Stimulated activated CD4-positive, alpha-beta T cell treated with anti-CD3 and anti-CD28 coated beads, Interleukin-15, amount 100 ng/mL, for 1 hour (primary cell): ENCODE data around the gene ALDOB.

Source experiments
- DNase-seq, 2 donors: peaks; one replicate each; pipeline ENCODE4 v3.0.0-alpha.2; 2020; ENCODE audit warnings: low read depth in 1 of 2, low spot score in 1 of 2

The ALDOB gene

DNA sequence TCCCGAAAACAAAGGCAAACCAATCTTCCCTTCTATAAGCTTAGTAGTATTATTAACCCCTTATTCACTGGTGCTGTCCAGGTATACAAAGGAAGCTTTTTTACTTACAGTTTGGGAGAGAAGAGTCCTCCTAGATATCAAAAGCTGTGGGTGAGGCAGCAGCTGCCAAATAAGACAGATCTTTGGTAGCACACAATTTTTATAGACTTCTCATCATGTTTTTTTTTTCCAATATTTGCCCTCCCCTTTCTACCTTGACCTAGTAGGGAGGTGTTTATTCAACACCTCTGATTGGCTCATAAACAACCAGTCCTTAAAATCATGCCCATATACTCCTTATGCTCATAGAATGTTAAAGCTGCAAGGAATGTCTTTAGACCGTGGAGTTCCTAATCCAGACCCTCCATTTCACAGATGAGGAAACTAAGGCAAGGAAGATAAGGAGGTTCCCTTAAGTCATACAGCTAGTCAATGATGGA is at the start of gene ALDOB:
Gene ALDOB (minus strand): TSS at position 174 of the 479 bp plus-strand sequence. CDS start 4,887 bp downstream, outside the sequence.
- DNase-seq, result no peak

GRCh38 chr9:101484046-101484445 is 48.5 kb upstream of the ALDOB start:
- DNase-seq, result no peak

- DNase-seq, result no peak
These were observed 45.7 kb upstream of the ALDOB start for GRCh38 chr9:101481261-101481660.

DNA sequence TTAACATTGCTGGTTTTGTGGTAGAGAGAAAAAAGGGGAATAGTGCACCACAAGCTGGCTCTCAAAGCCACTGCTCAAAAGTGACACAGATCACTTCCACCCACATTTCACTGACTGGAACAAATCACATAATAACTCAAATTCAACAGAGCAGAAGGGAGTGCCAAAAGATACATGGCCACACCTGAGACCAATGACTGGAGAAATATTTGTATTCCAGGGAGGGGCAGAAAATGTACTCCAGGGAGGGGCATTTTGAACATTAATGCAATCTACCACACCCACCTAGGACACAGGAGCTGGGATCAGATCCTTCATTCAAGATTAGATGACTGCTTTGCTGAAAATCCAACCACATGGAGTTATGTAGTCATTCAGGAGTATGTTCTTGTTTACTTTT is 44.8 kb upstream of the ALDOB start:
- no peak for DNase-seq

DNA sequence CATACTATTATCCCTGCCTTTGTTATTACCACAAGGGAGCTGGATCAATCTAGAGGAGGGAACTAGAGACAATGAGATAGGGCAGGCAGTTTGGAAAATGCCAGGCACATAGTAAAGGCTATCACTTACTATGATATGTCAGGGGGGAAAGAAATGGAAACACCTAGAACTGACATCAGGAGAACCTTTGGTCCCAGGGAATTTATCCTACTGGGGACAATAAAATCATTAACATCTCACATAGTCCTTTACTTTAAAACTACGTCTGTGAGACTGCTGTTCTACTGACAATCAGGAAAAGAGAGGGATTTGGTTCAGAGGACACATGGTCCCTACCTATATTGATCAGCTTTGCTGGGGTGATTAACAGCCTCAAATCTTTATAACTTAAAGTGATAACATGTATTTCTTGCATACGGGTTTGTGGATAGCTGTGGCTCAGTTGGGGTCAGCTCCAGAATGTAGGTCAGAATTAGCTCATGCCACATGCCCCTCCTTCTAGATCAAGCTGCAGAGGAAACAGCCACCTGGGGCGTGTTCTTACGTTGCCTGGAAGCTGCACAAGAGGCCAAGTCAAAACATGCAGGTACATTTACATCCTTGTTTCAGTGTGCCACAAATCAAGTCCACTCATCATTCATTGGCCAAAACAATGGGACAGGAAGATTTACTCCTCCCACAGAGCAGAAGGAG is 43.9 kb upstream of the ALDOB start:
- no peak for DNase-seq

- DNase-seq, result no peak
These were observed 43.3 kb upstream of the ALDOB start for GRCh38 chr9:101478906-101479305.

DNA sequence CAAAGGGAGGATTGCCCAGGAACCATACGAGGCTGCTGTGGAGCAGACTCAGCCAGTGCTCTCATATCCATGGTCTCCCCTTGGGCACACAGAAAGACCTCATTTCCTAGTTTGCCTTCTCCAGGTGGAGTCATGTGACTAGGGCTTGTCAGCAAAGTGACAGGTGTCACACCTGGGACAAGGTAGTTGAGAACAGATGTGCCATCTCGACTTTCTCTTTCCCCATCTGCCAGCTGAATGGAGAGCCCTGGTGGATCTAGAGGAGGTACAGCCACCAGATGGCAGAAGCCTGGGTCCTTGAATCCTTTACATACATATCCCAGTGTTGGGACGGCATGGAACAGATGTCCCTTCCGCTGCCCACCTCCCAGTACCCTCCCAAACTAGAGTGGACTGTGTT is 42.9 kb upstream of the ALDOB start:
- no peak for DNase-seq

DNA sequence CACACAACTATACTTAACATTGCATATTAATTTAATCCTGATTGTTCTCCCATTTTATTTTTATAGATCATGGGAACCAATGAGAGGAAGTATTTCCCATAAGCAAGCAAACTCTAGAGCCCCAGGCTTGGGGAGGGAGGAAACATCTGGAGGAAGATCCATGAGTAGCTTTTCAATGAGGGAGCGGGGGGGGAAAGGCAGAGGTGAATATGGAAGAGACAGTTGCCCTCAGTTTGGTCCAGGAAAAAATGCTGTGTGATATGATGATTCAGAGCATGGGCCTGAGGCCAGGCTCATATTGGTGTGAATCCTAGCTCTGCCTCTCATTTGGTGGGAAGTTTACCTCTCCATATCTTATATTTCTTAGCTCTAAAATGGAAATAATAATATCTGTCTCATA is 42.2 kb upstream of the ALDOB start:
- no peak for DNase-seq

- no peak for DNase-seq
These were observed 41.6 kb upstream of the ALDOB start for GRCh38 chr9:101477214-101477613.

DNA sequence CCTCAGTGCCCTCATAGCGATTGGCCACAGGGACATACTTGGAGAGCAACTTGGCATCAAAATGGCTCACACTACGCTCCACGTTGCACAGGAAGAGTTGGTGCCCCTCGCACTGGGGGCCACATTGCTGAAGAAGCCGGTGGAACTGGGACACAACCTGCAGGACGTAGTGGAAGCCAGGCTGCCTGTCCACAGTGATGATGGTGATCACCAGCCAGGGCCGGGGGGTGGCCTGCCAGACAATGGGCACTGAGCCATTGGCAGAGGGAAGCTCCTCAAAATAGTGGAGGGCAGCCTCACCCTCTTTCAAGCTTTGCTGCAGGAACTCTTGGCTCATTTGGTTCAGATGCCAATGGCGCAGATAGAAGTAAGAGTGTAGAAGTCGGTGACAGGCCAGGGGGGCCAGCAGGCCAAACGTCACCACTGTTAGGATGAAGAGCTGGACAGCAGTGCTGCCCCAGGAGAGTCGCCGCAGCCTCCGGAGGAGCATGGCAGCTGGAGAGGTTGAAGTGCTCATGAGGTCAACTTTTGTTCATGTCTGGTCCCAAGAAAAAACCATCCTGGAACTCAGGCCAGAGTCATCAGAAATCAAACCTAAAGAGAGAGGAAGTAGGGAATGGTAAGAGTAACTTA is 41.1 kb upstream of the ALDOB start:
- no peak for DNase-seq

- no peak for DNase-seq
These were observed 37.3 kb upstream of the ALDOB start for GRCh38 chr9:101472891-101473290.

- no peak for DNase-seq
These were observed 35.4 kb upstream of the ALDOB start for GRCh38 chr9:101470929-101471328.

DNA sequence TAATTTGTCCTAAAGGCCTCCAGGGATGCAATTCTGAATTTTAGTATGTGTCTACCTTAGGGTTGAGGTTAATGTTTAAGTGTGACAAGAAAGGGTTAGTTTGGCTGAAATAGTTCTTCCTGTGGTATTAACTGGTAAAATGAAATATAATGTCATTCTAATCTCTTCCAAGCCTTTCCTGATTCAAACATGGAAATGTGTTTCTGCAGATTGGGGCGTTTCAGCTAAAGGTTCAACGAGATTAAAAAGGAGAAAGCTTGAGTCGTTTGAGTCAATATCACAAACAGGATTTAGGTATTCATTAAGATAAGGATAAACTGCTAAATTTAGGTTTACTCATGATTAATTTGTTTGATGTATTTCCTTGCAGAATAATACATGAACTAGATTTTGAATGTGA is 34.4 kb upstream of the ALDOB start:
- no peak for DNase-seq

GRCh38 chr9:101469026-101469425 is 33.5 kb upstream of the ALDOB start:
- no peak for DNase-seq

DNA sequence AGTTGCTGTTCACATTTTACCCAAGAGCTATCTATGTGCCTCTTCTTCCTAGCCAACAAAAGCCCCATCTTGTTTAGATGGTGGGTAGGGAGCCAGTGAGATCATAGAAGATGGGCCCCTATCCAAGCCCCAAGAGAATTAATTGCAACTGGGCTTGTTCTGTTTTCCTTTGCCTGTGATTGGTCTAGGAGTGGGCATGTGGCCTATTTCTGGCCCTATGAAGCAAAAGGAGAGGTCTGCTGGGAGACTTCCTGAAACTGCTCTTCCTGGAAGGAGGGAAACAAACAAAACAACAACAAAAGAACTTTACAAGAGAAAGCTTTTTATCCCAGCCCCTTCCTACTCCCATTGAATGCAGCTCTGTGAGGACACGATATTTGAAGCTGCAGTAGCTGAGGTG is 32.5 kb upstream of the ALDOB start:
- DNase-seq, result no peak

GRCh38 chr9:101467690-101468089 is 32.1 kb upstream of the ALDOB start:
- DNase-seq, result no peak

DNA sequence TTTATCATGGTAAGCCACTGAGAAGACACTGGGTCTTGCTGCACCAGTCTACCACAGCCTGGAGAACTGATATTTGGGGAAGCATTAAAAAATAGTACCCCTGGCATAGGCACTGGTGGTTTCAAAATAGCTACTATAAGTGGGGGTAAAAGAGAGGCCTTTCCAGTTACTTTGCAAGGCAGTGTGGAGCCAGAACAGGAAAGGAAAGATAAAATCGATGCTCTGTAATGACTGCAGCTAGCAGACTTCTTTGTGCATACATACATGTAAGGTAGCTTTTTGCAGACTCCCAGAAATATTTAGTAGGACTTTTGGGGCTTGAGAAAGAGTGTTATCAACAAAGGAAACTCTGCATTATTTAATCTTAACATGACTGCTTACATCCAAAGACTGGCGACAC is 31.3 kb upstream of the ALDOB start:
- DNase-seq, result no peak

- DNase-seq, result no peak
These were observed 29.8 kb upstream of the ALDOB start for GRCh38 chr9:101465326-101465915.

DNA sequence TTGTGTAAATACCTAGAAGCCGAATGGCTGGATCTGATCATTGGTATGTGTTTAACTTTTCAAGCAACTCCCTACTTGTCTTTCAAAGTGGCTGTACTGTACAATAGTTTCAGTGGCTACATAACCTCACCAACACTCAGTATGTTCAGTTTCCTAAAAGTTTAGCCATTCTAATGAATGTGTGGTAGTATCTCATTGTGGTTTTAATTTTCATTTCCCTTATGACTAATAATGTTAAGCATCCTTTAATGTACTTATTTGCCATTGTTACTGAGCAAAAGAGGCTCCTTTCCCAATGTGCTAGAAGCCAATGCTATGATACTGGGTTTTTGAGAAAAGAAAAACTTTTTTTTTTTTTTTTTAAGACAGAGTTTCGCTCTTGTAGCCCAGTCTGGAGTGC is 27.8 kb upstream of the ALDOB start:
- DNase-seq, result no peak

DNA sequence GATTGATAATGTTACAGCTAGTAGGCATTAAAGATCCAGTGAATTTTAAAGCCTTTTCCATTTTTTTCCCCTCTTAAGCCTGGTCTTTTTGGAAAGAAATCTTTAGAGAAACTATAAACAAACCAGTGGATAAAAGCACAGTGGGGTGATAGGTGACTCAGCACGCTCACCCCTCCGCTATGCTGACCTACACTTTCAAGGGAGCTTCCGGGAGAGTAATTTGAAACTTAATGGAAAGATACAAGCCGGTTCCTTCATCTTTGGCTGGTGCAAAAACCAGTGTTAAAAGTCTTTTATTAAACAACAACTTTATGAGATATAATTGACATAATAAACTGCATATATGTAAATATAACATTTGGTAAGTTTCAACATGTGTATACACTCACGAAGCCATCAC is 27.0 kb upstream of the ALDOB start:
- DNase-seq, result no peak

DNA sequence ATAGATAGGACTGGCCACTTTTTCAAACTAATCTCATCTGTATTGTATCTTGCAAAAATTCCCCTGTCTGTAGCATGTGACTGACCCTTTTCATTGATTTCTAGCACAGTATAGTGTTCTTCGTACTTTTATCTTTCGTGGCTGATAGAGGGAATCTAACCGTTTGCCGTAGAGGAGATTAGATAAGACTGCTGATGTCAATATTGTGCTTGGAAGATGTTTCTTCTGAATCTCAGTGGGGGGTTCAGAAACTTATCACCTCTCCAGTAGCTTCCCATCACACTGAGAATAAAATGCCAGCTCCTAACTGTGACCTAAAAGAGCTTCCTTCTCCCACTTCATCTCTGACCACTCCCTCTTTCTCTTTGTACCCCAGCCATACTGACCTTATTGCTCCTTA is 25.4 kb upstream of the ALDOB start:
- no peak for DNase-seq

DNA sequence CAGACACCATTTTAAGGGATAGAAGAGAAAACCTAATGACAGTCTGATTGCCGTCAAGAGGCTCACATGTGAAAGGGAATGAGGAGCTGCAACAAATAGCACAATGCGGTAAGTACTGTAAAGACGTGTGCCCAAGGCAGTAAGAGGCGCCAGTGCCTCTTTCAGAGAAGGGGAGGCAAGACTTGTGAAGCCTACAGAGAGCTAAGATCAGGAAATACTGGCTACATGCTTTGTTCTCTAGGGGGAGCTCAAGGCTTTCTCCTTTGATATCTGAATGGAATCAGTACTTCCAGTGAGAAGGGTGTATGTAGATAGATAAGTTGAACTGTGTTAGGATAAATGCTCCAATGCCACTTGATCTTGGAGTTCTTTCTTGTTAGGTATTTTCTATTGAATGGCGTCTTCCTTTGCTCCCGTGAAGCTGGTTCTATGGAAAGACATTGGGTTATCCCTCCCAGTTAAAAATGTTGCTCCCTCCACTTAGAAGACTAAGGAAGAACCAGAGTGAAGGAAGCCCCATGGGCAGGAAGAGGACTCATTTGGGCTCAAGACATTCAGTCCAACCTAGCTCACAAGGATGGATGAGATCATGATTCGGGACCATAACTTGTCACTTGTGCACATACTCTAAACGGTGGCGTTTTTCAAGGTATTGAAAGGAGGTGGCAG is 23.5 kb upstream of the ALDOB start:
- no peak for DNase-seq
